Stimulated activated naive CD4-positive, alpha-beta T cell (primary cell): ENCODE data around the gene TEX28.
"Not testable (repeated sequence)": the region's sequence is repeated elsewhere in the genome, so short reads cannot be mapped to it uniquely, and the experiment has no call there.

ENCODE experiments used
- DNase-seq, 6 experiments: peaks; one replicate each; lab custom pipeline; 2025; lab: John Stamatoyannopoulos, UW

TEX28 gene

GRCh38 chrX:154247377-154248045, 47.4 kb downstream of the TEX28 start:
- DNase-seq, result not testable (repeated sequence)

GRCh38 chrX:154239982-154240503, 54.9 kb downstream of the TEX28 start:
- not testable (repeated sequence) for DNase-seq

- not testable (repeated sequence) for DNase-seq
Measured at GRCh38 chrX:154238939-154239559, 55.9 kb downstream of the TEX28 start.

GRCh38 chrX:154233620-154234019, 61.3 kb downstream of the TEX28 start:
- not testable (repeated sequence) for DNase-seq

GRCh38 chrX:154231443-154231842, 63.5 kb downstream of the TEX28 start:
- not testable (repeated sequence) for DNase-seq

- DNase-seq, result not testable (repeated sequence)
Measured at GRCh38 chrX:154226706-154227105, 68.2 kb downstream of the TEX28 start.

GRCh38 chrX:154225292-154225691, 69.6 kb downstream of the TEX28 start:
- not testable (repeated sequence) for DNase-seq
